Activated CD4-positive, alpha-beta T cell treated with anti-CD3 and anti-CD28 coated beads, Interleukin-2, amount 50 U/mL, for 24 hours (primary cell): Measurements from ENCODE around the gene CD79B.
"Not testable (repeated sequence)": the region's sequence is repeated elsewhere in the genome, so short reads cannot be mapped to it uniquely, and the experiment has no call there.

Experiments
- DNase-seq, 2 donors: peaks; one replicate each; pipeline ENCODE4 v3.0.0-alpha.2; 2020; ENCODE audit warnings: low read depth in 1 of 2, low spot score in 1 of 2

Gene CD79B

DNA sequence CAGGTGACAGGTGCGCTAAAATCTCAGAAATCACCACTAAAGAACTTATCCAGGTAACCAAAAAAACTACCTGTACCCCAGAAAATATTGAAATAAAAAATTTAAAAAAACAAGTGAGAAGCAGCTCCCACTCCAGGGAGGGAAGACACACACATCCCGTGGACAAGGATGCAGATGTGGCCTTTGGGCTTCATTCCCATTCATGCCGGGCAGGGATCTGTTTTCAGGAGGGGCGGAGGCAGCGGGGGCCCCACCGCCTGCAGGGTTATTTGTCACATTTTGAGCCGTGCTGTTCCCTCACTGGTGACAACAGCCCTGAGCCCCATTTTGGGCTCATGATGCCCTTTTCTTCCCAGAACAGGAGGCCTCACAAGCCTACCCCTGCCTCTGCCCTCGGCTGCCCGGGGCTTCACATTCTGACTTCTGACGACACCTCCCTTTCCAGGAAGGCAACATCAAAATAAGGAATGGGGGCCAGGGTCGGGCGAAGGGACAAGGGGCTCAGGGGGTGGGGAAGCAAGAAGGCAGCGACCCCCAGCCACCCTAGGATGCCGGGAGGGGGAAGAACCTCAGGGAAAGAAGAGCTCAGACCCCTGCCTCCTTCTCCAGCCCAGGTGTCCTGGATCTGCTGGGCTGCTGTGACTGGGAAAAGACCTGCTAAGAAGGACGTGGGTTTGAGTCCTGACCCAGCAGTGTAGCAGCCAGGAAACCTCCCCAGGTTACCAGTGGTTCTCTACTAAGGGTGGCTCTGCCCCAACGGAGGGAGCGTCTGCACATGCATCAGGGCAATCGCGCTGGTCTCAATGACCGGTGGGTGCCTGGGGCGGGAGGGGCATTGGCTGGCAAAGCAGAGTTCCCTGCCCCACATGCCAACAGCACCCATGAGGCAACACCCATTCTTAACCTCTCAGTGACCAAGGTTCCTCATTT, 2.3 kb upstream of the CD79B start:
- DNase-seq = no peak

GRCh38 chr17:63933598-63933997, 1.5 kb upstream of the CD79B start:
- no peak for DNase-seq

- no peak for DNase-seq
These were observed 590 bp upstream of the CD79B start for GRCh38 chr17:63932721-63933120.

- no peak for DNase-seq
These were observed 1.1 kb downstream of the CD79B start for GRCh38 chr17:63930951-63931575.

GRCh38 chr17:63929860-63930766, 2.0 kb downstream of the CD79B start:
- no peak for DNase-seq

GRCh38 chr17:63928966-63929695, 3.0 kb downstream of the CD79B start:
- no peak for DNase-seq

DNA sequence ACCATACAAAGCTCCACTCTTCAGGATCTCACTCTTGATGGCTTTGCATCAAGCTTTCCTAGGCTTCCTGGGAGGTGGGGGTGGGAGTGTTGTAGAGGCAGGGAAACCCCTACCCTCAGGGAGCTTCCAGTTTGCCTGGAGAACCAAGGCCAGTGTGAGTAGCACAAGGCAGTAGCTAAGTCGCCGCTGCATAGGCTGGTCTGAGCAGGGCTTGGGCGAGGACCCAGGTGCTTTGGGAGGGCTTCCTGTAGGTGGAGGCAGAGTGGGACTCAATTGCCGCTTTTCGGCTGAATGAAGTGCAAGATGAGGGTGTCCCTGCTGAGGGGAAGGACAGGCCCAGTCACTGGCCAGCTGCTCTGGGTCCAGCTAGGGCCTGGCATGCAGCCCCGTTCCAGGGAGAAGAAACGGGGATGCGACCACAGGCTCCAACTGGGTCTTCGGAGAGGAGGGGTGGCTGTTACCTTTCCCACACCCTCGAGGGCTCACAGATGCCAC, 3.9 kb downstream of the CD79B start:
- no peak for DNase-seq

DNA sequence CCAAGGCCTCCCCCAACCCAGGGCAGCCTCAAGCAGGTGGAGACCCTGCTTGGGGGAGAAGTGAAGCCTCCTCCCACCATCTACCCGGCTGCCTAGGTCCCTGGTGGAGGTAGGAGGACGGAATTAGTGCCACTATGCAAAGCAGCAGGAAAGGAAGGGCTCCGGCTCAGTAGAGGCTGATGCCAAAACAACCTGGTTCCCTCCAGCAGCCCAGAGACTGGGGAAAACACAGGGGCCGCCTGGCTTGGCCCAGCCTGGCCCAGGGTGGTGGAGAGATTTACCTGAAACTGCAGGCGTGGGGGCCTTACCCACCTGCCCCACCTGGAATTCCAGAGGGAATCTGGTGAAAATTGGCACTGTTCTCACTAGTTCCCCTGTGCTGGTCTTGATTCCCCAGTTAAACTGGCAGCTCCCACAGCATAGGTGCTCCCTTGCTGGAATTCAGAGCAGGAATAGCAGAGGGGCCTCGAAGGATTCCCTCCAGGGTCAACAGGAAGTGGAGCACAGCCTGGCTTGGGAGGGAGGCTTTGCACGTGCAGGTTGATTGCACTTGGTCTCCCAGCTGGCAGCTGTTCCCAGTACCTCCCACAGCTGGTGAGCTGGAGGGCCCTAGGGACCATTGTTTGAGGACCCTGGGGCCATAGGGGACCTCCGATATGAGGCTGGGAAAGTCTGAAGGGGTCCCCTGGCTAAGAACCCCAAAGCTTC, 4.5 kb downstream of the CD79B start:
- no peak for DNase-seq

GRCh38 chr17:63926164-63926563, 6.0 kb downstream of the CD79B start:
- DNase-seq = no peak

DNA sequence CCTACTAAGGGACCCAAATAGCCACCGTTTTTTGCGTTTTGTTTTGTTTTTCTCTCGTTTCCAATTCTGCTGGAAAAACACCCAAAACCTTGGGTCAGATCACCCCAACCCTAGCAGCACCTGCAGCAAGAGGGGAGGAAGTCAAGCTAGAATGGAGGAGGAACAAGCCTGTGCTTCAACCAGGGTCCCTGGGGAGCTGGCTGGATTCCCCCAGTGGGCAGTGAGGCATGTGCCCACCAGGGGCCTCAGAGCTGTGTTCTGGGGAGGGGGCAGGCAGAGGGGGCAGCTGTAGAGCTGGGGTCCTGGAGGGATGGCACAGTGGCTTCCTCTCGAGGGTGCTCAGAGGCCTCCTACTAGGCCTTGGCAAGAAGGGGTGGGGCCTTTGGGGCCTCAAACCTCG, 6.5 kb downstream of the CD79B start:
- DNase-seq = no peak

DNA sequence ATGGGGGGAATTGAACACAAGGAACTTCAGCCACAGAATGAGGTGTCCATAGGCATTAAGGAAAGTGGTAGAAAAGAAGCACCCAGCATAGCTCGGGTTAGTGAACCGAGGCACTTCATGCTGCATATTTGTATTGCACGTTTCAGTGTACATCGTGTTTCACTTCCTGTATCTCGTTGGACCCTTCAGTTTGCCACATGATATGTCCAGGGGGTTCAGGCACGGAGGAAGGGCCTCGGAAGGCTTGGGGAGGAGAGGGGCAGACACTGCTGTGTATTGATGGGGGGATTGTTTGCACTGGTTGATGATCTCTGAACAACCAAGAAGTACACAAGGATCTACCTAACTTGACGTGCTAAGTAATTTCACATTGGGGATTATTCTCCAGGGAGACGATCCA, 9.7 kb downstream of the CD79B start:
- DNase-seq = not testable (repeated sequence)

DNA sequence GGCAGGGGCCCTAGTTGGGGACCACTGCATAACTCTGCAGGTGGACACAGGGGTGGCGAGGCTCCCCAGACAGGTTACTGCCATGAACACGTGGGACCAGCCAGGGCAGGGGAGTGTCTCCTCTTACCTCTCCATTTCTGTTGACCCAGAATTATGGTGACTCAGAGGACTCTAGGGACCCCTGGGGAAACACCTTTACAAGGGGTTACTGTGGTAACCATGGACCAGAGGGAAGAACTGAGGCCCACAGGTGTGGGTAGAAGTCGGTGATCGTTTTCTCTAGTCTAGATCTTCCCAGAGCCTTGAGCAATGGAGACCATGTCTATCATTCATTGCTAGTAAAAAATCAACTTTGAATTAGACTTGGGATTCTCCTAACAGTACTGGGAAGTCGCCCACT, 11.4 kb downstream of the CD79B start:
- DNase-seq = not testable (repeated sequence)

- not testable (repeated sequence) for DNase-seq
These were observed 12.1 kb downstream of the CD79B start for GRCh38 chr17:63920050-63920449.

- peak; percentile 50 to 61 for DNase-seq
These were observed 12.8 kb downstream of the CD79B start for GRCh38 chr17:63919311-63919723.

GRCh38 chr17:63918789-63919305, 13.3 kb downstream of the CD79B start, which contains the start of gene GH1:
Gene GH1 (minus strand): TSS chr17:63918839. CDS start chr17:63918776, 63 bp downstream.
- not testable (repeated sequence) for DNase-seq

DNA sequence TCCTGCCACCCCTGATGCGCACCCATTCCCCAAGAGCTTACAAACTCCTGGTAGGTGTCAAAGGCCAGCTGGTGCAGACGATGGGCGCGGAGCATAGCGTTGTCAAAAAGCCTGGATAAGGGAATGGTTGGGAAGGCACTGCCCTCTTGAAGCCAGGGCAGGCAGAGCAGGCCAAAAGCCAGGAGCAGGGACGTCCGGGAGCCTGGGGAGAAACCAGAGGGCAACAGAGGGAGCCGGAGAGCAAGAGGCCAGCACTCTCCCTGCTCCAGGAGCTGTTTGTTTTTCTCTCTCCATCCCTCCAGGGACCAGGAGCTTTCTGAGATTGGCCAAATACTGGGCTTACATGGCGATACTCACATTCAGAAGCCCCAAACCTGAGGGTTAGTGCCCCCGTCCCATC, 13.8 kb downstream of the CD79B start:
- DNase-seq = no peak

GRCh38 chr17:63917646-63918045, 14.5 kb downstream of the CD79B start:
- no peak for DNase-seq

- not testable (repeated sequence) for DNase-seq
These were observed 14.9 kb downstream of the CD79B start for GRCh38 chr17:63917206-63917605.

DNA sequence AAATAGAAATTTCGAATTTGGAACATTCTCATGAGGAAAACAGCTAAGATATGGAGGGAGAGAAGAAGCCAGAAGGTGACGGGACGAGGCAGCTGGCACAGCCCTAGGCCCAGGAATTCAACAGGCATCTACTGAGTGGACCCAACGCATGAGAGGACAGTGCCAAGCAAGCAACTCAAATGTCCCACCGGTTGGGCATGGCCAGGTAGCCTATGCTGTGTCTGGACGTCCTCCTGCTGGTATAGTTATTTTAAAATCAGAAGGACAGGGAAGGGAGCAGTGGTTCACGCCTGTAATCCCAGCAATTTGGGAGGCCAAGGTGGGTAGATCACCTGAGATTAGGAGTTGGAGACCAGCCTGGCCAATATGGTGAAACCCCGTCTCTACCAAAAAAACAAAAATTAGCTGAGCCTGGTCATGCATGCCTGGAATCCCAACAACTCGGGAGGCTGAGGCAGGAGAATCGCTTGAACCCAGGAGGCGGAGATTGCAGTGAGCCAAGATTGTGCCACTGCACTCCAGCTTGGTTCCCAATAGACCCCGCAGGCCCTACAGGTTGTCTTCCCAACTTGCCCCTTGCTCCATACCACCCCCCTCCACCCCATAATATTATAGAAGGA, 15.5 kb downstream of the CD79B start:
- no peak for DNase-seq
